SK-N-MC (cell line): ENCODE data around the gene ADORA2B.

Experiments
- DNase-seq: peaks from one replicate; pipeline ENCODE4 v3.0.0-alpha.2; 2011; ENCODE audit warnings: low read depth, low spot score
- H3K27ac ChIP-seq: fragments of 200-600 bp; sonication (generic); 2 replicates; pipeline ENCODE4 v1.5.1; 2016; ENCODE audit warnings: mixed run types
- H3K36me3 ChIP-seq: fragments of 200-600 bp; sonication (generic); 2 replicates; pipeline ENCODE4 v1.6.1; 2017; ENCODE audit warnings: antibody characterized with exemption, low read length, mixed read lengths; ENCODE audit not compliant: insufficient read depth
- H3K4me3 ChIP-seq: fragments of 200-600 bp; sonication (generic); 2 replicates; pipeline ENCODE4 v1.5.1; 2016
- H3K9ac ChIP-seq: fragments of 200-600 bp; sonication (generic); 2 replicates; pipeline ENCODE4 v1.8.0; 2017; ENCODE audit warnings: mixed run types, mixed read lengths; ENCODE audit not compliant: insufficient read length
- H3K9me3 ChIP-seq: fragments of 200-600 bp; sonication (generic); 2 replicates; pipeline ENCODE4 v1.6.1; 2017; ENCODE audit warnings: low read depth, mild to moderate bottlenecking, antibody characterized with exemption, low read length, moderate library complexity, mixed read lengths
- EZH2 ChIP-seq: fragments of 200-600 bp; sonication (generic); IDR thresholded peaks from one replicate; pipeline ENCODE4 v1.6.1; 2017; ENCODE audit warnings: antibody characterized with exemption
- FOXP2 ChIP-seq: optimal IDR thresholded peaks from 2 replicates; pipeline ENCODE3; 2011; ENCODE audit warnings: mild to moderate bottlenecking, moderate library complexity; ENCODE audit not compliant: insufficient read depth; ENCODE audit errors: extremely low read length, control extremely low read depth
- POLR2AphosphoS5 ChIP-seq: IDR thresholded peaks from 2 replicates; pipeline ENCODE4 v1.6.1; 2012; ENCODE audit warnings: mild to moderate bottlenecking, low read depth, low read length, borderline replicate concordance

ADORA2B gene

DNA sequence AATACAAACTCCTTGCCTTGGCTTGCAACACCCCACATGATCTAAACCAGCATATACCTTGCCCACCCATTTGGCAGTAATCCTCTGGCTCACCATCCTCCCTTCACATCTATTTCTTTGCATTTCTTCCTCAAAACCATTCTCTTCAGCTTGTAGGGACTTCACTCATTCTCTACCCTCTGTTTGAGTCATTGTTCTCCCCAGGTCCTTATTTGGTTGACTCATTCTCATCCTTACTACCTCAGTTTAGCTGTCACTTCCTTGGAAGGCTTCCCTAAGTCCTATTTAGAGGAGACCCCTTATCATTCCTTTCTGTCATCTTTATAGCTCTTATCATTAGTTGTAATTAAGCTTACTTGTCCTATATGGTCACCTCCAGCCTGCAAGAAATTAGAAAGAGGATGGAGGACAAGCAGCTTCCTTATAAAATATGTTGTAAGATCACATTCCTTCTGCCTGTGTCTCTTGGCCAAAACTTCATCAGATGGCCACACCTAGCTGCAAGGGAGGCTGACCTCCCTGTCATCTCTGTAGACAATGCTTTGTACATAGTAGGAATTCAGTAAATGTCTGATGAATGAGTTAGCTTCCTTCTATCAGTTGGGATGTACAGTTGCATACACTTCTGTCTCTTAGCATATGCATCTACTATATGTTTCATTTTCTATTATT, 56.4 kb downstream of the ADORA2B start:
- no peak for TF ChIP-seq FOXP2
- TF ChIP-seq EZH2, result no peak
- TF ChIP-seq POLR2AphosphoS5, result no peak
- peak overlapping the region; percentile 94 for H3K4me3 ChIP-seq
- no peak overlapping the region for H3K27ac ChIP-seq
- no peaks in the 10 kb centered on the region for H3K9me3 ChIP-seq
- no peak for DNase-seq
- no peak overlapping the region for H3K9ac ChIP-seq
- H3K36me3 ChIP-seq, result peaks cover 52% of the 10 kb centered on the region

GRCh38 chr17:16002708-16003260, 57.9 kb downstream of the ADORA2B start:
- peaks cover 66% of the 10 kb centered on the region for H3K36me3 ChIP-seq
- TF ChIP-seq EZH2 (no peak), FOXP2 (no peak), POLR2AphosphoS5 (no peak)

DNA sequence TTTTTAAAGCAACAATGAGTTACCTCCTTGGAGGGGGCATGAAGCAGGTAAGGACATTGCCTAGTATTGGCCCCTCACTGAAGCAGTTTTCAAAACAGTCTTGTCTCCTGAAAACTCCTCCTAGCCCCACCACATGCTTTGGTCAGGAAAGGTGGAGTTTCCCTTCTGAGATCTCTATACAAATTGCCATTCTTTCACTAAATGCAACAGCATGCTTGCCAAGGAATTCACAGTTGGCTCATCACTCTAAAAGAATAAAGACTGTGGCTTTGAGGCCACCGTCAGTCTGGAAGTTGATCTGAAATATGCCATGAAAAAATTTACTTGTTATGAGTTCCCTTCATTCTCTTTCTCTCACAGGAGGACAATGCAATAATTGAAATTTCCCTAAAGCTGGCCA, 58.9 kb downstream of the ADORA2B start:
- Histone ChIP-seq H3K27ac (no peak overlapping the region), H3K36me3 (peaks cover 77% of the 10 kb centered on the region), H3K9me3 (no peaks in the 10 kb centered on the region), H3K4me3 (no peak overlapping the region), H3K9ac (no peak overlapping the region)
- no peak for TF ChIP-seq POLR2AphosphoS5
- TF ChIP-seq FOXP2, result no peak
- no peak for TF ChIP-seq EZH2
- DNase-seq, result no peak

More at GRCh38 chr17:16002708-16003260, 57.9 kb downstream of the ADORA2B start:
- Histone ChIP-seq H3K27ac (no peak overlapping the region), H3K9me3 (no peaks in the 10 kb centered on the region), H3K9ac (no peak overlapping the region), H3K4me3 (no peak overlapping the region)
- DNase-seq, result no peak

DNA sequence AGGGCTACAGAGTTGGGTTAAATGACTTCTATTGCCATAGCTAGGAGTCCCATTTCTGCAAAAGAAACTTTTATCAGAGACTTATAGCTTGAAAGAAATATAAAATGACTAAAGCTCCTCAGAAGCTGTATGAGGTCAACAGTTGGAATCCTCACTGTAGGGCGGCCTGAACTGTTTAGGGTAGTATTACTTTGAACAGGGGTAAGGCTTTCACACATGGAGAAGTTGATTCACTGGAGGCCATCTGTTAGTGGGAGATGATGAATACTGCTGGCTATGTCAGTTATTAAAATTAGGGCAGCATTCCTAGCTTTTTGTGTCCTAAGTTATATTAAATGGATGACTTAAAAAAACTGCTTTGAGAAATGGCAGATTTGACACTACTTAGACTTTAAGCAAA, 60.7 kb downstream of the ADORA2B start:
- H3K36me3 ChIP-seq, result peaks cover 82% of the 10 kb centered on the region
- no peaks in the 10 kb centered on the region for H3K9me3 ChIP-seq
- no peak for TF ChIP-seq FOXP2
- no peak for TF ChIP-seq EZH2
- no peak for TF ChIP-seq POLR2AphosphoS5
- H3K4me3 ChIP-seq, result no peak overlapping the region
- no peak overlapping the region for H3K27ac ChIP-seq
- no peak for DNase-seq
- no peak overlapping the region for H3K9ac ChIP-seq

GRCh38 chr17:16007439-16007838, 62.5 kb downstream of the ADORA2B start:
- no peaks in the 10 kb centered on the region for H3K9me3 ChIP-seq
- H3K36me3 ChIP-seq, result peaks cover 73% of the 10 kb centered on the region
- no peak overlapping the region for H3K27ac ChIP-seq
- no peak for DNase-seq
- TF ChIP-seq EZH2, result no peak
- TF ChIP-seq FOXP2, result no peak
- TF ChIP-seq POLR2AphosphoS5, result no peak
- no peak overlapping the region for H3K4me3 ChIP-seq
- no peak overlapping the region for H3K9ac ChIP-seq

GRCh38 chr17:16013943-16014407, 69.0 kb downstream of the ADORA2B start:
- Histone ChIP-seq H3K4me3 (no peak overlapping the region), H3K36me3 (peaks cover 43% of the 10 kb centered on the region), H3K27ac (no peak overlapping the region), H3K9ac (no peak overlapping the region), H3K9me3 (no peaks in the 10 kb centered on the region)
- TF ChIP-seq EZH2 (no peak), FOXP2 (no peak), POLR2AphosphoS5 (no peak)
- DNase-seq, result no peak

- Histone ChIP-seq H3K9ac (no peak overlapping the region), H3K36me3 (peaks cover 50% of the 10 kb centered on the region), H3K27ac (no peak overlapping the region), H3K4me3 (no peak overlapping the region), H3K9me3 (no peaks in the 10 kb centered on the region)
- TF ChIP-seq POLR2AphosphoS5 (no peak), EZH2 (no peak), FOXP2 (no peak)
- no peak for DNase-seq
Observed at GRCh38 chr17:16019347-16019746, 74.4 kb downstream of the ADORA2B start.

DNA sequence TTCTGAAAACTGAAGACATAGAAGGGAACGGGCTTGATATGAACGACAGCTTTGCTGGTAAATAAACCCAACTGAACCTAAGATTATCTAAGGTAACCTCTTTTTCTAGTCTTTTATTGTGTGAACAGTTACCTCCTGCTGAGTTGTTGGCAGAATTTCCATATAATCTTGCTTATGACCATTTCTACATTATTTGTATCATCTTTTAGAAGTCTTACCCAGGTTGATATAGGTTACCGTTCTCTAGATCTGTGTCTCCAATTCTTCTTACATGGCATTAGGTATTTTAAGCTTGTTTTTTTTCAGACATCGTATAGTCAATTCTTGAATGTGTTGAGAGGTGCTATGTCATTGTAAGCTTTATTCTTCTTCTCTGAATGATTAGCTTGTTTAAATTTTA, 79.0 kb downstream of the ADORA2B start:
- TF ChIP-seq EZH2 (no peak), FOXP2 (no peak), POLR2AphosphoS5 (no peak)
- Histone ChIP-seq H3K36me3 (peaks cover 75% of the 10 kb centered on the region), H3K9me3 (no peaks in the 10 kb centered on the region), H3K27ac (0 out of 2 replicates have a peak overlapping the region, but pooled peaks have one; percentile 3), H3K9ac (no peak overlapping the region), H3K4me3 (no peak overlapping the region)
- DNase-seq, result no peak

GRCh38 chr17:16025202-16025601, 80.3 kb downstream of the ADORA2B start:
- TF ChIP-seq POLR2AphosphoS5, result no peak
- TF ChIP-seq FOXP2, result no peak
- TF ChIP-seq EZH2, result no peak
- H3K36me3 ChIP-seq, result peaks cover 81% of the 10 kb centered on the region
- no peak overlapping the region for H3K27ac ChIP-seq
- no peaks in the 10 kb centered on the region for H3K9me3 ChIP-seq
- DNase-seq, result no peak
- H3K4me3 ChIP-seq, result no peak overlapping the region
- no peak overlapping the region for H3K9ac ChIP-seq
